Stimulated activated CD4-positive, alpha-beta T cell treated with anti-CD3 and anti-CD28 coated beads, Interleukin-15, amount 100 ng/mL, for 48 hours (primary cell): Measurements from ENCODE around the gene ITGB8.

ENCODE experiments used
- DNase-seq, 2 donors: peaks; one replicate each; pipeline ENCODE4 v3.0.0-alpha.2; 2020; ENCODE audit warnings: low read depth in 2 of 2

The ITGB8 gene

GRCh38 chr7:20340839-20341238 lies 10.1 kb downstream of the ITGB8 start:
- DNase-seq, result no peak

GRCh38 chr7:20343205-20343604 lies 12.5 kb downstream of the ITGB8 start:
- DNase-seq, result no peak

GRCh38 chr7:20343941-20344340 lies 13.2 kb downstream of the ITGB8 start:
- DNase-seq, result no peak

GRCh38 chr7:20344396-20344795 lies 13.7 kb downstream of the ITGB8 start:
- no peak for DNase-seq

GRCh38 chr7:20346577-20346976 lies 15.9 kb downstream of the ITGB8 start:
- no peak for DNase-seq

GRCh38 chr7:20347680-20348079 lies 17.0 kb downstream of the ITGB8 start:
- DNase-seq, result no peak

- no peak for DNase-seq
These were observed 17.6 kb downstream of the ITGB8 start for GRCh38 chr7:20348125-20348807.

GRCh38 chr7:20350518-20350951 lies 19.8 kb downstream of the ITGB8 start:
- DNase-seq, result no peak

- DNase-seq, result no peak
These were observed 20.4 kb downstream of the ITGB8 start for GRCh38 chr7:20350996-20351692.

GRCh38 chr7:20351901-20352300 lies 21.2 kb downstream of the ITGB8 start:
- DNase-seq, result no peak

- no peak for DNase-seq
These were observed 22.0 kb downstream of the ITGB8 start for GRCh38 chr7:20352573-20353306.

GRCh38 chr7:20354610-20355528 lies 24.2 kb downstream of the ITGB8 start:
- no peak for DNase-seq

GRCh38 chr7:20358106-20358505 lies 27.4 kb downstream of the ITGB8 start:
- DNase-seq, result no peak

GRCh38 chr7:20358762-20359282 lies 28.1 kb downstream of the ITGB8 start:
- no peak for DNase-seq

- DNase-seq, result no peak
These were observed 28.8 kb downstream of the ITGB8 start for GRCh38 chr7:20359341-20359963.

GRCh38 chr7:20362574-20363253 lies 32.0 kb downstream of the ITGB8 start:
- no peak for DNase-seq

GRCh38 chr7:20364571-20365196 lies 34.0 kb downstream of the ITGB8 start:
- DNase-seq, result no peak

- DNase-seq, result no peak
These were observed 34.8 kb downstream of the ITGB8 start for GRCh38 chr7:20365486-20365885.

- DNase-seq, result no peak
These were observed 43.7 kb downstream of the ITGB8 start for GRCh38 chr7:20374399-20374798.

GRCh38 chr7:20376796-20377195 lies 46.1 kb downstream of the ITGB8 start:
- DNase-seq, result no peak
